GM19438 (cell line): ENCODE data around the gene MOB3A.
A peak's percentile ranks its signal among the peaks of the same experiment; 100 is the strongest.
"Not testable (repeated sequence)": the region's sequence is repeated elsewhere in the genome, so short reads cannot be mapped to it uniquely, and the experiment has no call there.

Experiments used
- ATAC-seq: cut with Tn5 transposase; IDR thresholded peaks from one replicate; pipeline ENCODE4 v1.9.1; 2021; ENCODE audit warnings: low read depth; ENCODE audit not compliant: unreplicated experiment

MOB3A gene

DNA sequence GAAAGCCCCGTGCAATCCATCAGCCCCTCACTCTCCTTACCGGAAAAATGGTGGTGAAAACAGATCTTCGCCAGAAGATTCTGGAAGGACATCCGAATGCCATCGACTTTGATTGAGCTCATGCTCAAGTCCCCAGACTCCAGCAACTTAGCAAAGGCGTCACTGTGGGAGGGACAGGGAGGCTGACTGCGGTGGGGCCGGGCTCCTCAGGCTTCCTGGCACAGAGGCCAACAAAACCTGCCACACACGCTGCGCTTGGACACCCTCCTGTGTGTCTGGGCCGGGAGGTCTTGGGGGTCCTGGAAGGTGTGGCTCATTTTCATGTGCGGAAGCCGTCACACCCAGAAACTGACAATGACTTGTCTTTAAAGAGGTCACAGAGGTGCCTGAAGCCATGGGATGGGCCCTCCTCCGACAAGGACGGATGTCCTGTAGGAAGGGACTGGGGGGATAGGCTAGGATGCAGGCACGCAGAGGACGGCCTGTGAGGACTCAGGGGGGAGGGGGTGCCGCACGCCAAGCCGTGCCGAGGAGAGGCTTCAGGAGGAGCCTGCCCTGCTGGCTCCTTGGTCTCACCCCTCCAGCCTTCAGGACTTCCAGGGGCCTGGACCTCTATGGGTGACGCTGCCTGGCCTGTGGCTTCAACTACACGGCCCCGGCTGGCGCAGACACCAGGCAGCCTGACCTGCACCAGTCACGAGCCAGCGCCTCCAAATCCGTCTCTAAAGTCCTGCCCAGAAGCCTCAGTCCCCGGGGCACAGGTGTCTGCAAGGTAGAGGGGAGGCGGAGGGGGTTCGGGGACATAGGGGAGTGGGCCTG lies 13.1 kb upstream of the MOB3A start:
- ATAC-seq: no peak

DNA sequence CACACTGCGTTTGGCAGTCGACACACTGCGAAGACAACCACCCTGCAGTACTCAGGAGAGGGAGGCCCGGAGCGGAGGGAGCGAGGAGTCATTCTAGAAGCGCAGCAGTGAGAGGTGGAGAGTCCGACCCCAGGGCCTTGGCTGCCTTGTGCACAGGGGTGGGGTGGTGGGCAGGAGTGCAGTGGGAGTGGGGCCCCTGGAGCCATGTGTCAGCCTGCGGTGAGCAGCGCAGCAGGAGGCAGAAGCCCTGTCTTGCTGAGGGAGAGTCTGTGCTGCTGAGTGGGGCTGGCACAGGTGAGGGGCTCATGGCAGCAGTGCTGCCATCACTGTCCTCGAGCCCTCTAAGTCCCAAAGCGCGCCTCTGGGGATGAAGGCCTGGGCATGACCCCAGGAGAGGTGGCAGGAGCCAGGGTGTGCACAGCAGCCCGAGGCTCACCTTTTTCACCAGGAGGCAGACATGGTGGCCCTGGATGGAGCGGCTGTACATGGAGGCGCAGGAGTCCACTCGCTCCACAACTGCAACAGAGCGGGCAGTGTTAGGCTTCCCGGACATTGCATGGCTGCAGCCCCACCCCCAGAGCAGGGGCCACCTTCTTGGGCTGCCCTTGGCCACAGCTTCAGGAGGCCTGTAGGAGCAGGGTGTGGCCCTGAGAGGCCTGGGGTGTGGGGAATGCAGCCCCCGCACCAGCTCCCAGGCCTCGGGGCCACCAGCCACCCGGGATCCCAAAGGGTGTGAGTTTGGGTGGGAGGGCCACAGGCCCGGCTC lies 12.3 kb upstream of the MOB3A start:
- ATAC-seq: no peak

DNA sequence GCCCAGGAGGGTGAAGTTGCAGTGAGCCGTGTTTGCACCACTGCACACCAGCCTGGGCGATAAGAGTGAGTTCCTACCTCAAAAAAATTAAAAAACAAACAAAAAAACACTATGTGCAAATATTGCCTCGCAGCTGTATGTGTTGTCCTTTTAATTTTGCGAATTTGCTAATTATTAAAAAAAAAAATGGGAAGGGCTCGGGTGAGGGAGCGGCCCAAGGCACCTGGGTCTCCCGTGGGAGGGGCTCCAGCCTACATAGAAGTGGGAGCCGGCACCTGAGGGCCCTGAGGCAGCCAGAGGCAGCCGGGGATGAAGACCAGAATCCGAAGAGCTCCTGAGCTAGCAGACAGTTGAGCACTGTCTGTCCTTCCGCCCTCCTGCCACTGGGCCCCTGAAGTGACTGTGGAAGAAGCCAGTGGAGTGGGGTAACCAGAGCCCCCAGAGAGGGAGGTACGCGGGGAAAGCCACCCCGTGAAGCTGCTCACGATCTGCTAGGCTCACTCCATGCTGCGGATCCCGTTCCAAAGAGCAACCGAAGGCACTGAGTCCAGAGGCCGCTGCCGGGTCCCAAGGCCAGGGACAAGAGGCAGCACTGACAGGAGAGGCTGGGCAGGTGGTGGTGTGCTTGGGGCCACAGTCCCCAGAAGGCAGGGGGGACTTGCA lies 7.0 kb upstream of the MOB3A start:
- ATAC-seq: no peak

DNA sequence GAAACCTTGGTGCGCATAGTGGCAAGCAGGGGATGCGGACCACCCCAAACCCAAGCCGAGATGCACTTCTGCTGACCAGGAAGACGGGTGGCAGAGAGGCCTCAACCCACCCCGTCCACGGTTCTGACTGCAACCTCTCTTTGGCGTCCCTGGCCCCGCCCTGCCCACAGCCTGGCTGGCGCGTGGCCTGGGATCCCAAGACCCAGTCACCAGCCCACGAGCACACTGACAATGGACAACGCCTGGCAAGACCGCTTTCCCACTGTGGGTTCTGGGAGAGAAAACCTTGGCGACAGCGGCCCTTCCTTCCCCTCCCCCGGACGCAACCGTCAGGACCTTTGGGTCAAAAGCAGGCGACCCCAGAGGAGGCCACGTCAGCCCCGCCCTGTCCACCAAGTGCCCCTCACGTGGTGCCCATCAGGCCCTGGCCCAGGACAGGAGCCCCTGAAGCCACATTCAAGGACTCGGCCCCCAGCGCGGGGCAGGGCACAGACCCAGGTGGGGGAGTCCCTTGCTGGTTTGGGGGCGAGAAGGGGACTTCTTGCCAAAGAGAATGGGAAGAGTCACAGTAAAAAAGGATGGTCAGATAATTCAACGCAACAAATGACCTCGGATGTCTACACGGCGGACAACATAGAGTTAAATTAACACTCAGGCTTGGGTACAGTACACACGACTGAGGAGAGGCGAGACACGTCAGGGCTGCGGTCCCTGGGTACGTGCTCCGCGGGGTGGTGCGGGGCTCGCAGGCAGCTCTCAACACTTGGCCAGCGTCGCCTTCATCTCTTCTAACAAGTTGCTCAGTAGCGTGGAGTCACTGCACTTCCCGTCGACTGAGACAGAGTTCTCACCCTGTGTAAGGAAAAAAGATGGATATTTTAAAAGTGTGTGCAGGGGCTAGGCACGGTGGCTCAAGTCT lies 5.5 kb upstream of the MOB3A start:
- no peak for ATAC-seq

DNA sequence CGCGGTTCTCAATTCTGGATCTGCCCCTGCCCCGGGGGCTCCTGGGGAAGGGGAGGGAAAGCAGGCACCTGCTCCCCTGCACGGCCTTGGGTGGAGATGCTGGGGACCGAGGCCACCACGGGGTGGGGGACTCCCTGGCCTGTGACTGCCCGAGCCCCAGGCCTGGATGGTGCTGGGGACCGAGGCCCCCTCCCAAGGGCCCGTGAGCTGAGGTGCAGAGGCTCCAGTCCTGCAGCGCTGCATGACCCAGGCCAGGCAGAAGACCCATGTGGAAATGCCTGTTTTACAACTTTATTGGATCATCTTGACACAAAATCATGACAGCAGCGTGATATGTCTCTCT lies 4.6 kb upstream of the MOB3A start:
- no peak for ATAC-seq

DNA sequence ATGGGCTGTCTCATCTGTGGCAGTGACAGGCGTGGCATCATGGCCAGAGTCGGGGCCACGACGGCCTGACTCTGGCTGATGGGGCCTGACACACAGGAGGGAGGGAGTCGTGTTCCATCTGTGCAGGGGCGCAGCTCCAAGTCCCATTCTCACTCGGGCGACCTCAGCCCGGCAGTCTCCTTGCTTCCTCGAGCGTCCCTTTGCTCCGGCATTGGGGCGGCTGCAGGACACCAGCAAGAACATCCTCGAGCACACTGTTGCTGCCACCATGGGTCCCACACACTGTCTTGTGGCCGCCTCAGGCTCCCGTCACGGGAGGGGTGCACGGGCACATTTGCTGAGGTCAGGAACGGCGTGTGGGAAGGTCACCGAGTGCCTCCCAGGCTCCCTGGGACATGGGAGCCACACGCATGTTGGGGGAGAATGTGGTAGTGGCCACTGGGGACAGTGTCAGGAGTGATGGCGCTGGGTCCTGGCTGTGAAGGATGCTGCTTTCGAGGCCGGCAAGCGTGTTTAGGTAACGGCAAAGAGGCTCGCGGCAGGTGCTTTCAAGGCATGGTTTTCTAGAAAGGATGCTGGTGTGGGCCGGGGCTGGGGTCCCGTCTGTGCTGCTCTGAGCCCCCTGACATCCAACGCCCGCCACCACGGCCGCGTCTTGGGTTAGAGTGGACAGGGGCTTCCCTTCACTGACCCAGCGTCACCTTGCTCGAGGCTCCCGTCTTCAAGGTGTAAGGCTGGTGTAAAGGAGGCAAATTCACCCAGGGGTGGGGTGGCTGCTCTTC lies 4.0 kb upstream of the MOB3A start:
- ATAC-seq: no peak

DNA sequence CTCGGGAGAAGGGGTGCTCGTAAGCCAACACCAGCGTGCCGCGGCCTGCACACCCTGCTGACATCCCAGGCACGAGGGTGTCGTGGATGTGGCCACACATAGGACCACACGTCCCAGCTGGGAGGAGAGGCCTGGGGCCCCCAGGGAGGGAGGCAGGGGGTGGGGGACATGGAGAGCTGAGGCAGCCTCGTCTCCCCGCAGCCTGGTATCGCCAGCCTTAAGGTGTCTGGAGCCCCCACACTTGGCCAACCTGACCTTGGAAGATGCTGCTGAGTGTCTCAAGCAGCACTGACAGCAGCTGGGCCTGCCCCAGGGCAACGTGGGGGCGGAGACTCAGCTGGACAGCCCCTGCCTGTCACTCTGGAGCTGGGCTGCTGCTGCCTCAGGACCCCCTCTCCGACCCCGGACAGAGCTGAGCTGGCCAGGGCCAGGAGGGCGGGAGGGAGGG lies 3.0 kb upstream of the MOB3A start:
- ATAC-seq: no peak

DNA sequence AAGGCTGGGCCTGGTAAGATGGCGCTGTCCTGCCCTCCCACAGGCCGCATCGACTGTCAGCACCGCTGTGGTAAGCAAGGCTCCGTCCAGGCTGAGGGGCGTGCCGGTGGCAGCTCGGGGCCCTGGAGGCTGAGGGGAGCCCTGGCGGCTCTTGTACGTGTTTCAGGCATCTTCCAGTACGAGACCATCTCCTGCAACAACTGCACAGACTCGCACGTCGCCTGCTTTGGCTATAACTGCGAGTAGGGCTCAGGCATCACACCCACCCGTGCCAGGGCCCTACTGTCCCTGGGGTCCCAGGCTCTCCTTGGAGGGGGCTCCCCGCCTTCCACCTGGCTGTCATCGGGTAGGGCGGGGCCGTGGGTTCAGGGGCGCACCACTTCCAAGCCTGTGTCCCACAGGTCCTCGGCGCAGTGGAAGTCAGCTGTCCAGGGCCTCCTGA lies 1.8 kb upstream of the MOB3A start:
- no peak for ATAC-seq

DNA sequence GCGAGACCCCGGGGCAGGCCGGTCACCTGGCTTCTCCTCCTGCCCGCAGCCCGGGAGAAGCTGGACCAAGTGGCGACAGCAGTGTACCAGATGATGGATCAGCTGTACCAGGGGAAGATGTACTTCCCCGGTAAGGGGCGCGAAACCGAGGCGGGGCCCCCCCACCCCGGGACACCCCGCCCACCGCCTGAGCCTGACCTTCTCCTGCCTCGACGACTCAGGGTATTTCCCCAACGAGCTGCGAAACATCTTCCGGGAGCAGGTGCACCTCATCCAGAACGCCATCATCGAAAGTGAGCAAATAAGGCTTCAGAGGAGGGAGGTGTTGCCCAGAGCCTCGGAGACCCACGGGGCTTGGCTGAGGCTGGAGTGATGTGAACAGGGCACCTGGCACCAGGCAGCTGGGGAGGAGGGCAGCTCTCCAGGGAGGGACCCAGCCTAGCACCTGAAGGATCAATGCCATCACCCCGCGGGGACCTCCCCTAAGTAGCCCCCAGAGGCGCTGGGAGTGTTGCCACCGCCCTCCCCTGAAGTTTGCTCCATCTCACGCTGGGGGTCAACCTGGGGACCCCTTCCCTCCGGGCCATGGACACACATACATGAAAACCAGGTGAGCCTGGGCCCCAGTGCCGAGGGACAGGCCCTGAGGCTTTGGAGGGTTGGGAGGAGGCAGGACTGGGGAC lies 1.2 kb upstream of the MOB3A start:
- ATAC-seq: no peak

DNA sequence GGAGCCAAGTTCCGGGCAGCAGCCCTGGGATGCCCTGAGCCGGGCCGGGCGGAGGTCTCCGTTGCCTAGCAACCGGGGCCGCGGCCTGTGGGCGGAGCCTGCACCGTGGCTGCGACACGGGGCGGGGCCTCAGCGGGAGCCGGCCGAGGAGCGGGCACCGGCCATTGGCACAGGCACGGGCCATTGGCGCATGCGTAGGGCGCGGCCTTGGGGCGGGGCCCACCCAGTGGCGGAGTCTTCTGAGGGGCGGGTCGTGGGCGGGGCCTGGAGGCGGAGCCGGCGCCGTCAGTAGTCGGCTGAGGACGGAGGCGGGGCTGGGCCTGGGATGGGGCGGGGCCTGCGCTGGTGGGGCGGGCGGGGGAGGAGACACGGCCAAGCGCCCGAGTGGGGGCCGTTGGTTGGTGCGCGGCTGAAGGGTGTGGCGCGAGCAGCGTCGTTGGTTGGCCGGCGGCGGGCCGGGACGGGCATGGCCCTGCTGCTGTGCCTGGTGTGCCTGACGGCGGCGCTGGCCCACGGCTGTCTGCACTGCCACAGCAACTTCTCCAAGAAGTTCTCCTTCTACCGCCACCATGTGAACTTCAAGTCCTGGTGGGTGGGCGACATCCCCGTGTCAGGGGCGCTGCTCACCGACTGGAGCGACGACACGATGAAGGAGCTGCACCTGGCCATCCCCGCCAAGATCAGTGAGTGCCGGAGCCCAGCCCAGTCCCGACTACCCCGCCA lies 515 bp upstream of the MOB3A start, which contains the start of gene IZUMO4:
Gene IZUMO4, plus strand, starts transcription at position 436 of the 723 bp plus-strand sequence. Its CDS starts 31 bp downstream, at position 467.
- peak; percentile 54 for ATAC-seq

DNA sequence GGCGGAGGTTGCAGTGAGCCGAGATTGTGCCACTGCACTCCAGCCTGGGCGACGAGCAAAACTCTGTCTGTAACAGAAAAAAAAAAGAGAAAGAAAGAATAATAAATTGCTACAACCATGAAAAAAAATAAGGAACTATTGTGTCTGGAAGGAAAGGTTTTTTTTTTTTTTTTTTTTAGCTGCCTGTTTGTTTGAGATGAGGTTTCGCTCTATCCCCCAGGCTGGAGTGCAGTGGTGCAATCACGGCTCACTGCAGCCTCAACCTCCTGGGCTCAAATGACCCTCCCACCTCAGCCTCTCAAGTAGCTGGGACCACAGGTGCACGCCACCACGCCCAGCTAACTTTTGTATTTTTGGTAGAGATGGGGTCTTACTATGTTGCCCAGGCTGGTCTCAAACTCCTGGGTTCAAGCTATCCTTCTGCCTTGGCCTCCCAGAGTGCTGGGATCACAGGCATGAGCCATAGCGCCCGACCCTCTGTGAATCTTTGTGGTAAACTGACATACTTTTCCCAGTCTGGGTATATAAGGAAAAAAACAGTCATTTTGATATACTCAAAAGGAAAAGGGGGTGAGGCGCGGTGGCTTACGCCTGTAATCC lies 4.1 kb downstream of the MOB3A start:
- not testable (repeated sequence) for ATAC-seq

DNA sequence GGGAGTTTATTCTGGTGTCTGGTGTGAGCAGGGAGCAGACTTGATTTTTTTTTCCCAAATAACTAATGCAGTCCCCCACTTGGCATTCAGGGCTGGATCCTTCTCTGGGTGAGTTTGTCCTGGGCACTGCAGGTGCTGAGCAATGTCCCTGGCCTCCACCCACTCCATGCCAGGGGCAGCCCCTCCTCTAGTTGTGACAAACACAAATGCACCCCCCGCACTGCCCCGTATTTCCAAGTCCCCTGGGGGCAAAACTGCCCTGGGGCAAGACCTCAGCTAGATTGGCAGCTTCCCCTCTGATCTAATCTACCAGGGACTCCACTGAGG lies 6.4 kb downstream of the MOB3A start:
- no peak for ATAC-seq

DNA sequence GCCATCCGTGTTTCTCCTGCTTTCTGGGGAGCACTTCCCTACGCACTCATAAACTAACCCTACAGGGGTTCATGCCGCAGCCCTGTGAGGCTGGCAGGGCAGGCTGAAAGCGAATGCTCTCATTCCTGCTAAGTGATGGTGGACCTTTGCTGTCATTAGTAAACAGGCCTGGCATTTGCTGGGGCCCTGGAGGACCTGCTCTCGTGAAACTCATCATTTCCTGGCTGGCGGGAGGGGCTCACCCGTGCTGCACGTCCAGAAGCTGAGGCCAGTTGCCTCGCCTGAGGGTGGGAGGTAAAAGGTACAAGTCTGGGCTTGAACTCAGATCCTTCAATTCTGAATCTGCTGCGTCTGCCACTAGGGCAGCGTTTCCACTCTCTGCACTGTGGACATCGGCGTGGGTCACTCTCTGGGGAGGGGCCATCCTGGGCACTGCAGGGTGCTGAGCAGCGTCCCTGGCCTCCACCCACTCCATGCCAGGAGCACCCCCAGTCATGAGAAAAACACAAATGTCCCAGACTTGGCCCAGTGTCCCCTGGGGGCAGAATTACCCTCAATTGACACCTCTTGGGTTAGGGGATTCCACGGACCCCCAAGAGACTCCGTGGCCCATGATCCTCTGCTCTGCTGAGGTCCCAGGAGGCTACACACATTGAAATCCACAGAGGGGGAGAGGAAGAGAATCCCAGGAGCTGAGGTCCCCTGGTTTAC lies 7.0 kb downstream of the MOB3A start:
- ATAC-seq: no peak

DNA sequence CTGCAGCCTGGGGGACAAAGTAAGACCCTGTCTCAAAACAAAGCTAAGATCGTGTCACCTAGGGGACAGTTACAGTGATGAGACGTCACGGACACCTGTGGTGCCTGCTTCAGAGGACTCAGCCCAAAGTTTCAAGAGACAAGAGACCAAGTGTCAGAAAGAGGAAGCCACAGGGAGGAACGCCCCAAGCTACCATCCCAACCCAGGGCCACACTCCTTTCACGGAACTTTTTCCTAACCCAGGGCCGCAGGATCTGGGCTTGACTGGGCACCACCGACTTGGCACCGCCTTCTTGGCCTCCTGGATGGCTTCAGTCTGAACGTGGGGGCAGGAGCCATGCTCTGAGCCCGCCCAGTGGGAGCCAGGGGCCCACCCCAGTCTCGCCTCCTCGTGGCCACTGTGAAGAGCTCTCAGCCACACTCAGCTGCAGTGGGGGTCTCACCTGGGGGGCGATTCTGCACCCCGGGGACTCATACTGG lies 8.5 kb downstream of the MOB3A start:
- no peak for ATAC-seq

DNA sequence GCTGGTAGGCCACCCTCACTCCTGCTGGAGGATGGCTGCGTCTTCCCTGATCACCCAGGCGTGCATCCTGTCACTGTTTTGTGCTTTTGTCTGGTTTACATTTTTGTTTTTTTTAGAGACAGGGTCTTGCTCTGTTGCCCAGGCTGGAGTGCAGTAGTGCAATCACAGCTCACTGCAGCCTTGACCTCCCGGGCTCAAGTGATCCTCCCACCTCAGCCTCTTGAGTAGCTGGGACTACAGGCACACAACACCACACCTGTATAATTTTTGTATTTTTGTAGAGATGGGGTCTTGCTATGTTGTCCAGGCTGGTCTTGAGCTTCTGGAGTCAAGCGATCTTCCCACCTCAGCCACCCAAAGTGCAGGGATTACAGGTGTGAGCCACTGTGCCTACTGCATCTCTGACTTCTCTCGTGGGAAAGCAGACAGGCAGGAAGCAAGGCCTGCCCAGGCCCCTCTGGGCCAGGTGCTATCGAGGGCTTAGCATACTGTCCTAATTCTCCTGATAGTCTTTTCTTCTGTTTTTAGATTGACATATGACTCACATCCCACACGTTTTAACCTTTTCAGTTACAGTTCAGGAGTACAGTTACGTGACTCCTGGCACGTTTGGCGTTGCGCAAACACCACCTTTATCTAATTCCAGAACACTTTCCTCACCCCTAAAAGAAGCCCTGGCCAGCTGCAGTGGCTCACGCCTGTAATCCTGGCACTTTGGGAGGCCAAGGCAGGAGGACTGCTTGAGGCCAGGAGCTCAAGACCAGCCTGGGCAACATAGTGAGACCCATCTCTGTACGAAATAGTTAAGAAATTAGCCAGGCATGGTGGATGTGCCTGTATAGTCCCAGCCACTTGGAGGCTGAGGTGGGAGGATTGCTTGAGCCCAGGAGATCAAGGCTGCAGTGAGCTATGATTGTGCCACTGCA lies 9.2 kb downstream of the MOB3A start:
- ATAC-seq: not testable (repeated sequence)
